Endodermal cell (in vitro differentiated cells): ENCODE data around the gene ARL5A. TPM values are rescaled to one million over a fixed set of nuclear protein-coding genes. Genes with fewer than 3 reads are reported as not detected.
A peak's percentile ranks its signal among the peaks of the same experiment; 100 is the strongest.

Experiments
- DNase-seq: peaks from one replicate; pipeline ENCODE4 v3.0.0-alpha.2; 2017
- H3K27ac ChIP-seq: 2 replicates; pipeline ENCODE4 v1.5.1; 2013; ENCODE audit warnings: mild to moderate bottlenecking, low read depth, low read length, moderate library complexity
- H3K27me3 ChIP-seq: 2 replicates; pipeline ENCODE4 v1.6.1; 2013; ENCODE audit warnings: mild to moderate bottlenecking, low read length, moderate library complexity; ENCODE audit not compliant: insufficient read depth, control insufficient read depth, poor library complexity, severe bottlenecking
- H3K36me3 ChIP-seq: 2 replicates; pipeline ENCODE4 v1.7.0; 2013; ENCODE audit warnings: mild to moderate bottlenecking, low read length, moderate library complexity; ENCODE audit not compliant: control insufficient read depth, insufficient read depth
- H3K4me1 ChIP-seq: one replicate; pipeline ENCODE4 v1.7.0; 2013; ENCODE audit warnings: low read length; ENCODE audit not compliant: control insufficient read depth, insufficient read depth
- H3K4me3 ChIP-seq: 2 replicates; pipeline ENCODE4 v1.5.1; 2013; ENCODE audit warnings: mild to moderate bottlenecking, low read length, moderate library complexity
- H3K9ac ChIP-seq: 2 replicates; pipeline ENCODE4 v1.6.1; 2013; ENCODE audit warnings: mild to moderate bottlenecking, low read length, moderate library complexity; ENCODE audit not compliant: poor library complexity, severe bottlenecking; ENCODE audit errors: extremely low read depth
- H3K9me3 ChIP-seq: 2 replicates; pipeline ENCODE4 v1.6.1; 2013; ENCODE audit warnings: mild to moderate bottlenecking, low read length, moderate library complexity; ENCODE audit not compliant: control insufficient read depth
- H3K27ac Mint-ChIP-seq: 2 replicates; pipeline ENCODE4 v1.8.0; 2020; ENCODE audit warnings: mixed read lengths
- H3K27me3 Mint-ChIP-seq: 2 replicates; pipeline ENCODE4 v1.8.0; 2021; ENCODE audit warnings: mild to moderate bottlenecking, mixed read lengths; ENCODE audit not compliant: insufficient read depth
- H3K36me3 Mint-ChIP-seq: 2 replicates; pipeline ENCODE4 v1.8.0; 2020; ENCODE audit warnings: low read depth, mixed read lengths
- H3K4me1 Mint-ChIP-seq: 2 replicates; pipeline ENCODE4 v1.8.0; 2020; ENCODE audit warnings: mixed read lengths
- H3K4me3 Mint-ChIP-seq: 2 replicates; pipeline ENCODE4 v1.8.0; 2020; ENCODE audit warnings: mild to moderate bottlenecking, moderate library complexity, mixed read lengths
- H3K9me3 Mint-ChIP-seq: 2 replicates; pipeline ENCODE4 v1.8.0; 2020; ENCODE audit warnings: mild to moderate bottlenecking, mixed read lengths
- WGBS, 2 experiments: methylation state at CpG; one replicate each; pipeline versions ENCODE4 v1.1.5 to v1.1.7; 2013; ENCODE audit warnings: missing lambda C conversion rate in 2 of 2, mixed read lengths in 1 of 2; ENCODE audit not compliant: insufficient coverage in 1 of 2, insufficient read length in 1 of 2; 5-methylcytosine and 5-hydroxymethylcytosine counted together
- total RNA-seq, 2 donors: library from RNA; stranded (reverse); fragmentation: NEBNext Ultra II Directional in 1 of 2; extraction: Animal tissue kit (Norgen Biotek cat#: 25700) in 1 of 2; gene quantifications; 2 replicates in 1 of 2; 3 replicates in 1 of 2; pipeline ENCODE4 v1.2.1, GENCODE V29; 2021
- TF ChIP-seq, protein P1 (sequence below): fragments of 200-600 bp; sonication (generic); conservative IDR thresholded peaks from 2 replicates; pipeline ENCODE4 v1.5.0; 2021; ENCODE audit warnings: antibody characterized with exemption, mild to moderate bottlenecking

The ARL5A gene
- total RNA-seq, 2 donors from 2014 or later = 72.2 to 77.1 TPM

DNA sequence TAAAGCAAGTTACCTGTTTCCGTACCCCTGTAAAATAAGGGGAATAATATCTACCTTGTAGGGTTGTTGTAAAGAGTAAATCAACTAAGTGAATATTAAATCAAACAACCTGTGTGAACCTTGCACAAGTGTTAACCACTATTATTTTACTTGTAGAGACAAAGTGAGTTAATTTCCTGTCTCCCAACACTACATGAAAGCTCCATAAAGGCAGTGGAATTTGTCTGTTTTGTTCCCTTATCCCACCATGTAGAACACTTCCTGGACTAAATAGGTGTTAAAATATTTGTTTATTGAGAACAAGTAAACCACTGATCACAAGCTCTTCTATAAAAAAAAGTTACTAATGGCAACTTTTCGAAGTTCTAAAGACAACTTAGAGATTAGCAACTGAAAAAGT, 3.3 kb downstream of the ARL5A start:
- H3K27ac Mint-ChIP-seq = peak overlapping the region; percentile 83
- H3K4me1 Mint-ChIP-seq = peaks cover 42% of the 10 kb centered on the region
- no peaks in the 10 kb centered on the region for H3K36me3 ChIP-seq
- H3K9me3 Mint-ChIP-seq = no peaks in the 10 kb centered on the region
- H3K9me3 ChIP-seq = no peaks in the 10 kb centered on the region
- TF ChIP-seq, protein P1, sequence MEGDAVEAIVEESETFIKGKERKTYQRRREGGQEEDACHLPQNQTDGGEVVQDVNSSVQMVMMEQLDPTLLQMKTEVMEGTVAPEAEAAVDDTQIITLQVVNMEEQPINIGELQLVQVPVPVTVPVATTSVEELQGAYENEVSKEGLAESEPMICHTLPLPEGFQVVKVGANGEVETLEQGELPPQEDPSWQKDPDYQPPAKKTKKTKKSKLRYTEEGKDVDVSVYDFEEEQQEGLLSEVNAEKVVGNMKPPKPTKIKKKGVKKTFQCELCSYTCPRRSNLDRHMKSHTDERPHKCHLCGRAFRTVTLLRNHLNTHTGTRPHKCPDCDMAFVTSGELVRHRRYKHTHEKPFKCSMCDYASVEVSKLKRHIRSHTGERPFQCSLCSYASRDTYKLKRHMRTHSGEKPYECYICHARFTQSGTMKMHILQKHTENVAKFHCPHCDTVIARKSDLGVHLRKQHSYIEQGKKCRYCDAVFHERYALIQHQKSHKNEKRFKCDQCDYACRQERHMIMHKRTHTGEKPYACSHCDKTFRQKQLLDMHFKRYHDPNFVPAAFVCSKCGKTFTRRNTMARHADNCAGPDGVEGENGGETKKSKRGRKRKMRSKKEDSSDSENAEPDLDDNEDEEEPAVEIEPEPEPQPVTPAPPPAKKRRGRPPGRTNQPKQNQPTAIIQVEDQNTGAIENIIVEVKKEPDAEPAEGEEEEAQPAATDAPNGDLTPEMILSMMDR = no peak
- H3K27me3 ChIP-seq = no peaks in the 10 kb centered on the region
- peaks cover 11% of the 10 kb centered on the region for H3K4me1 ChIP-seq
- H3K36me3 Mint-ChIP-seq = peaks cover 14% of the 10 kb centered on the region
- no peak overlapping the region for H3K4me3 Mint-ChIP-seq
- WGBS, 2 experiments = 36% methylated on average over 1 of the region's 2 CpGs; no CpG with 5 or more reads in 1 of the 2 experiments
- no peak for DNase-seq
- no peaks in the 10 kb centered on the region for H3K27me3 Mint-ChIP-seq
- H3K4me3 ChIP-seq = peak overlapping the region; percentile 94
- no peak overlapping the region for H3K27ac ChIP-seq
- H3K9ac ChIP-seq = no peak overlapping the region

DNA sequence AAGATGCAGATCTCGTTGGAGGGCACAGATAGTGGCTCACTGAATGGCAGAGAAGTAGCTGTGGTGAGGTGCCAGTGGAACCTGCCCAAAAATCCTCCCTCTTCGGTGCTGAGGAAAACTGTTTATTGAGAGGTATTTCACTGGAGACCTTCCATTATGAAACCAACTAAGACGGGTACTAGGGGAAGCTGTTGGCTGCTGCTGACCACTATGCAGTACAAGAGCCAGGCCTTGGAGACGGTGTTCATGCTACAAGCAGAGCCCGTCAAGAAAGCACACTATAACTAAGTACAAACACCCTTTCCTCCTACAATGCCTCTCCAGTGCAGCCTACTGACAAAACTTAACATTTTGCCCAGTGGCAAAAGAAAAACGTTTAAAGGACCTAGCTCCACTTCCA, 4.6 kb downstream of the ARL5A start:
- Histone ChIP-seq H3K36me3 (no peaks in the 10 kb centered on the region), H3K4me1 (peaks cover 6% of the 10 kb centered on the region), H3K27ac (no peak overlapping the region), H3K9me3 (no peaks in the 10 kb centered on the region), H3K4me3 (peak overlapping the region; percentile 24), H3K9ac (no peak overlapping the region), H3K27me3 (no peaks in the 10 kb centered on the region)
- DNase-seq = no peak
- Mint-ChIP-seq H3K4me3 (no peak overlapping the region), H3K9me3 (no peaks in the 10 kb centered on the region), H3K36me3 (peaks cover 14% of the 10 kb centered on the region), H3K27ac (no peak overlapping the region), H3K27me3 (no peaks in the 10 kb centered on the region), H3K4me1 (peaks cover 39% of the 10 kb centered on the region)
- TF ChIP-seq, protein P1 = no peak
- WGBS, 2 experiments = 67 to 73% methylated on average over 3 to 6 of the region's 6 CpGs

DNA sequence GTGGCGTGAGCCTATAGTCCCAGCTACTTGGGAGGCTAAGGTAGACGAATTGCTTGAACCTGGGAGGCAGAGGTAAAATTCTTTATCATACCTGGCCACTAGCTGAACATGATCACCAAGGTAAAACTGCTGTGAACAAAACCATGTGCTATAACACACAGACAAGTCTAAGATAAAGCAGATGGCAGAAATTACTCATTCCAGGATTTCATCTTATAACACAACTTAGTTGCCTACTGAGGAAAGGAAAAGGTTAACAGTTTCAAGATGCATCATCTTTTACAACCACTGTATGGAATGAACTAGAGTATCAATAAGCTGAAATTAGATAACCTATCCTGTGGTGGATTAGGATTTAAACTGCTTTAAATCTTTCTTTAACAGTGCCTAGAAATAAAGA, 8.3 kb downstream of the ARL5A start:
- H3K9me3 Mint-ChIP-seq = no peaks in the 10 kb centered on the region
- WGBS, 2 experiments = 57 to 96% methylated on average over 1 to 2 of the region's 2 CpGs
- no peak for DNase-seq
- H3K4me3 Mint-ChIP-seq = no peak overlapping the region
- peaks cover 21% of the 10 kb centered on the region for H3K36me3 Mint-ChIP-seq
- TF ChIP-seq, protein P1 = no peak
- H3K9ac ChIP-seq = no peak overlapping the region
- no peak overlapping the region for H3K27ac ChIP-seq
- H3K36me3 ChIP-seq = peaks cover 26% of the 10 kb centered on the region
- H3K27ac Mint-ChIP-seq = no peak overlapping the region
- no peaks in the 10 kb centered on the region for H3K27me3 Mint-ChIP-seq
- H3K9me3 ChIP-seq = no peaks in the 10 kb centered on the region
- no peaks in the 10 kb centered on the region for H3K27me3 ChIP-seq
- no peak overlapping the region for H3K4me3 ChIP-seq
- peaks cover 6% of the 10 kb centered on the region for H3K4me1 ChIP-seq
- peaks cover 14% of the 10 kb centered on the region for H3K4me1 Mint-ChIP-seq
